ENCODE measurements around the gene KCNQ4. TPM values are rescaled to one million over a fixed set of nuclear protein-coding genes. Genes with fewer than 3 reads are reported as not detected.

Gene KCNQ4
- total RNA-seq, 1 experiment from 2014 or later: not detected

- H3K27me3 ChIP-seq: no peaks in the 10 kb centered on the region
- H3K9me3 ChIP-seq: no peaks in the 10 kb centered on the region
- H3K36me3 ChIP-seq: no peaks in the 10 kb centered on the region
- DNase-seq: no peak
- no peak overlapping the region for H3K4me3 ChIP-seq
Observed at GRCh38 chr1:40853885-40854170, 70.2 kb downstream of the KCNQ4 start.

- no peaks in the 10 kb centered on the region for H3K9me3 ChIP-seq
- H3K27me3 ChIP-seq: no peaks in the 10 kb centered on the region
- H3K36me3 ChIP-seq: no peaks in the 10 kb centered on the region
- no peak for DNase-seq
- H3K4me3 ChIP-seq: no peak overlapping the region
Observed at GRCh38 chr1:40855513-40855912, 71.9 kb downstream of the KCNQ4 start.

GRCh38 chr1:40856116-40856515 lies 72.5 kb downstream of the KCNQ4 start:
- no peaks in the 10 kb centered on the region for H3K9me3 ChIP-seq
- H3K36me3 ChIP-seq: no peaks in the 10 kb centered on the region
- no peak for DNase-seq
- no peak overlapping the region for H3K4me3 ChIP-seq
- no peaks in the 10 kb centered on the region for H3K27me3 ChIP-seq

GRCh38 chr1:40856656-40857302 lies 73.2 kb downstream of the KCNQ4 start:
- Histone ChIP-seq H3K9me3 (no peaks in the 10 kb centered on the region), H3K4me3 (no peak overlapping the region), H3K36me3 (no peaks in the 10 kb centered on the region), H3K27me3 (no peaks in the 10 kb centered on the region)
- no peak for DNase-seq

GRCh38 chr1:40857737-40858136 lies 74.2 kb downstream of the KCNQ4 start:
- H3K36me3 ChIP-seq: no peaks in the 10 kb centered on the region

GRCh38 chr1:40858856-40859416 lies 75.3 kb downstream of the KCNQ4 start:
- no peak for DNase-seq
- Histone ChIP-seq H3K36me3 (no peaks in the 10 kb centered on the region), H3K27me3 (no peaks in the 10 kb centered on the region), H3K4me3 (no peak overlapping the region), H3K9me3 (no peaks in the 10 kb centered on the region)

More at GRCh38 chr1:40857737-40858136, 74.2 kb downstream of the KCNQ4 start:
- DNase-seq: no peak
- H3K4me3 ChIP-seq: no peak overlapping the region
- H3K9me3 ChIP-seq: no peaks in the 10 kb centered on the region
- H3K27me3 ChIP-seq: no peaks in the 10 kb centered on the region

- no peaks in the 10 kb centered on the region for H3K9me3 ChIP-seq
- H3K36me3 ChIP-seq: no peaks in the 10 kb centered on the region
- H3K27me3 ChIP-seq: no peaks in the 10 kb centered on the region
- H3K4me3 ChIP-seq: peak overlapping the region; percentile 48
- DNase-seq: no peak
Observed at GRCh38 chr1:40860706-40861223, 77.2 kb downstream of the KCNQ4 start.

- no peaks in the 10 kb centered on the region for H3K27me3 ChIP-seq
- H3K36me3 ChIP-seq: no peaks in the 10 kb centered on the region
- DNase-seq: peak; percentile 50
- H3K9me3 ChIP-seq: no peaks in the 10 kb centered on the region
- peak overlapping the region; percentile 48 for H3K4me3 ChIP-seq
Observed at GRCh38 chr1:40861224-40862003, 77.8 kb downstream of the KCNQ4 start.

GRCh38 chr1:40862008-40862863 lies 78.6 kb downstream of the KCNQ4 start, which contains the start of gene CITED4:
TSS of gene CITED4 (minus strand) at chr1:40862363. CDS start at chr1:40862127, 236 bp downstream.
- Histone ChIP-seq H3K36me3 (no peaks in the 10 kb centered on the region), H3K27me3 (no peaks in the 10 kb centered on the region), H3K9me3 (no peaks in the 10 kb centered on the region), H3K4me3 (peak within 1 kb of the TSS; percentile 48)
- peak; percentile 89 for DNase-seq

GRCh38 chr1:40868051-40868723 lies 84.6 kb downstream of the KCNQ4 start:
- H3K9me3 ChIP-seq: no peaks in the 10 kb centered on the region
- no peaks in the 10 kb centered on the region for H3K27me3 ChIP-seq
- DNase-seq: no peak
- no peaks in the 10 kb centered on the region for H3K36me3 ChIP-seq
- no peak overlapping the region for H3K4me3 ChIP-seq

GRCh38 chr1:40870135-40870728 lies 86.6 kb downstream of the KCNQ4 start:
- DNase-seq: no peak
- H3K9me3 ChIP-seq: no peaks in the 10 kb centered on the region
- no peak overlapping the region for H3K4me3 ChIP-seq
- no peaks in the 10 kb centered on the region for H3K36me3 ChIP-seq
- no peaks in the 10 kb centered on the region for H3K27me3 ChIP-seq

GRCh38 chr1:40872276-40872675 lies 88.7 kb downstream of the KCNQ4 start:
- H3K4me3 ChIP-seq: no peak overlapping the region

GRCh38 chr1:40873863-40874472 lies 90.4 kb downstream of the KCNQ4 start:
- H3K36me3 ChIP-seq: no peaks in the 10 kb centered on the region
- no peaks in the 10 kb centered on the region; the same call in 1 of the 2 replicates for H3K9me3 ChIP-seq
- no peaks in the 10 kb centered on the region for H3K27me3 ChIP-seq
- DNase-seq: no peak
- H3K4me3 ChIP-seq: no peak overlapping the region

More at GRCh38 chr1:40872276-40872675, 88.7 kb downstream of the KCNQ4 start:
- peak; percentile 82 for DNase-seq
- Histone ChIP-seq H3K27me3 (no peaks in the 10 kb centered on the region), H3K9me3 (no peaks in the 10 kb centered on the region; the same call in 1 of the 2 replicates), H3K36me3 (no peaks in the 10 kb centered on the region)

GRCh38 chr1:40876436-40876761 lies 92.8 kb downstream of the KCNQ4 start:
- no peak for DNase-seq
- H3K4me3 ChIP-seq: no peak overlapping the region
- H3K9me3 ChIP-seq: no peaks in the 10 kb centered on the region; the same call in 1 of the 2 replicates
- no peaks in the 10 kb centered on the region for H3K36me3 ChIP-seq
- H3K27me3 ChIP-seq: no peaks in the 10 kb centered on the region

GRCh38 chr1:40876891-40877290 lies 93.3 kb downstream of the KCNQ4 start:
- no peak overlapping the region for H3K4me3 ChIP-seq
- no peaks in the 10 kb centered on the region for H3K36me3 ChIP-seq
- no peaks in the 10 kb centered on the region for H3K27me3 ChIP-seq
- no peak for DNase-seq
- no peaks in the 10 kb centered on the region; the same call in 1 of the 2 replicates for H3K9me3 ChIP-seq
